Trophoblast cell (in vitro differentiated cells and primary cell): ENCODE measurements around the gene CUEDC1.

Experiments
- DNase-seq, 2 donors: peaks; one replicate each; pipeline ENCODE4 v3.0.0-alpha.2; 2016
- H2AFZ ChIP-seq: 2 replicates; pipeline ENCODE4 v1.6.1; 2013; ENCODE audit warnings: low read length, moderate library complexity, mild to moderate bottlenecking; ENCODE audit not compliant: insufficient read depth, poor library complexity
- H2AK5ac ChIP-seq: 2 replicates; pipeline ENCODE4 v1.6.1; 2013; ENCODE audit warnings: mild to moderate bottlenecking, low read length
- H2BK120ac ChIP-seq: 2 replicates; pipeline ENCODE4 v1.6.1; 2013; ENCODE audit warnings: low read length, mild to moderate bottlenecking, moderate library complexity; ENCODE audit not compliant: insufficient read depth, poor library complexity
- H2BK12ac ChIP-seq: 2 replicates; pipeline ENCODE4 v1.6.1; 2013; ENCODE audit warnings: mild to moderate bottlenecking, low read length, moderate library complexity
- H2BK5ac ChIP-seq: 2 replicates; pipeline ENCODE4 v1.6.1; 2013; ENCODE audit warnings: low read length, low read depth, moderate library complexity, mild to moderate bottlenecking; ENCODE audit not compliant: poor library complexity
- H3K14ac ChIP-seq: 2 replicates; pipeline ENCODE4 v1.6.1; 2013; ENCODE audit warnings: mild to moderate bottlenecking, low read length
- H3K18ac ChIP-seq: 2 replicates; pipeline ENCODE4 v1.6.1; 2013; ENCODE audit warnings: mild to moderate bottlenecking, low read length
- H3K23ac ChIP-seq: 2 replicates; pipeline ENCODE4 v1.6.1; 2013; ENCODE audit warnings: low read length
- H3K27ac ChIP-seq: 2 replicates; pipeline ENCODE4 v1.5.1; 2013; ENCODE audit warnings: low read depth, mild to moderate bottlenecking, inconsistent platforms, low read length, moderate library complexity
- H3K27me3 ChIP-seq: 2 replicates; pipeline ENCODE4 v1.6.1; 2013; ENCODE audit warnings: inconsistent platforms, mild to moderate bottlenecking, low read length, moderate library complexity; ENCODE audit not compliant: insufficient read depth
- H3K36me3 ChIP-seq, 2 experiments: 1 replicate in 1 of 2; 2 replicates in 1 of 2; pipeline ENCODE4 v1.6.1; 2013; ENCODE audit warnings: low read length in 2 of 2, mild to moderate bottlenecking in 2 of 2, moderate library complexity in 1 of 2; ENCODE audit not compliant: insufficient read depth in 2 of 2, control insufficient read depth in 1 of 2
- H3K4ac ChIP-seq: 2 replicates; pipeline ENCODE4 v1.6.1; 2013; ENCODE audit warnings: low read depth, mild to moderate bottlenecking, low read length, moderate library complexity
- H3K4me1 ChIP-seq, 2 experiments: 1 replicate in 1 of 2; 2 replicates in 1 of 2; pipeline ENCODE4 v1.6.1; 2013; ENCODE audit warnings: low read length in 2 of 2, mild to moderate bottlenecking in 2 of 2, moderate library complexity in 1 of 2; ENCODE audit not compliant: insufficient read depth in 2 of 2, control insufficient read depth in 1 of 2
- H3K4me2 ChIP-seq: 2 replicates; pipeline ENCODE4 v1.6.1; 2013; ENCODE audit warnings: inconsistent platforms, mild to moderate bottlenecking, low read length, moderate library complexity
- H3K4me3 ChIP-seq: 2 replicates; pipeline ENCODE4 v1.5.1; 2013; ENCODE audit warnings: mild to moderate bottlenecking, low read depth, low read length, inconsistent platforms
- H3K79me1 ChIP-seq: one replicate; pipeline ENCODE4 v1.6.1; 2013; ENCODE audit warnings: low read length
- H3K79me2 ChIP-seq: 2 replicates; pipeline ENCODE4 v1.6.1; 2013; ENCODE audit warnings: low read length, mild to moderate bottlenecking; ENCODE audit not compliant: control insufficient read depth, insufficient read depth, poor library complexity
- H3K9ac ChIP-seq: 2 replicates; pipeline ENCODE4 v1.6.1; 2013; ENCODE audit warnings: mild to moderate bottlenecking, low read length
- H3K9me3 ChIP-seq: 2 replicates; pipeline ENCODE4 v1.6.1; 2013; ENCODE audit warnings: low read depth, mild to moderate bottlenecking, control low read depth, inconsistent platforms, low read length; ENCODE audit not compliant: insufficient read depth
- H4K12ac ChIP-seq: 2 replicates; pipeline ENCODE4 v1.6.1; 2013; ENCODE audit warnings: low read depth, mild to moderate bottlenecking, low read length, moderate library complexity
- H4K8ac ChIP-seq: 2 replicates; pipeline ENCODE4 v1.6.1; 2013; ENCODE audit warnings: low read depth, mild to moderate bottlenecking, low read length, moderate library complexity
- H4K91ac ChIP-seq: one replicate; pipeline ENCODE4 v1.6.1; 2013; ENCODE audit warnings: low read depth, mild to moderate bottlenecking, low read length, moderate library complexity
- WGBS: extraction: QIAGEN DNeasy Blood & Tissue Kit; methylation state at CpG from one replicate; pipeline ENCODE4 v1.1.7; 2013; ENCODE audit warnings: missing lambda C conversion rate; ENCODE audit not compliant: insufficient read length, insufficient coverage; ENCODE audit errors: extremely low coverage; 5-methylcytosine and 5-hydroxymethylcytosine counted together

Gene CUEDC1

GRCh38 chr17:57899391-57899790 is 55.8 kb downstream of the CUEDC1 start:
- no CpG with 5 or more reads among the region's 8 CpGs for WGBS
- H2AK5ac ChIP-seq: peak overlapping the region; percentile 4
- H2BK12ac ChIP-seq: peak overlapping the region; percentile 34
- peak overlapping the region; percentile 10 for H4K91ac ChIP-seq
- no peak overlapping the region for H2AFZ ChIP-seq
- H3K9ac ChIP-seq: no peak overlapping the region
- peak overlapping the region; percentile 36 for H3K14ac ChIP-seq
- no peaks in the 10 kb centered on the region for H3K9me3 ChIP-seq
- H3K23ac ChIP-seq: no peak overlapping the region
- H3K36me3 ChIP-seq: no peaks in the 10 kb centered on the region
- peak overlapping the region; percentile 54 for H2BK5ac ChIP-seq
- no peaks in the 10 kb centered on the region for H3K27me3 ChIP-seq
- peaks cover 2% of the 10 kb centered on the region for H3K79me2 ChIP-seq
- DNase-seq: no peak
- H4K8ac ChIP-seq: peak overlapping the region; percentile 8
- H2BK120ac ChIP-seq: peak overlapping the region; percentile 27
- no peak overlapping the region for H4K12ac ChIP-seq
- no peak overlapping the region for H3K4ac ChIP-seq
- no peak overlapping the region for H3K4me3 ChIP-seq
- peak overlapping the region; percentile 88 for H3K27ac ChIP-seq
- H3K4me1 ChIP-seq: peaks cover 37% of the 10 kb centered on the region in 2 experiments
- H3K18ac ChIP-seq: peak overlapping the region; percentile 40
- H3K79me1 ChIP-seq: peaks cover 21% of the 10 kb centered on the region
- H3K4me2 ChIP-seq: peak overlapping the region; percentile 36

GRCh38 chr17:57898487-57899311 is 56.5 kb downstream of the CUEDC1 start:
- Histone ChIP-seq H3K4ac (peak overlapping the region; percentile 18), H3K79me1 (peaks cover 22% of the 10 kb centered on the region), H2BK12ac (peak overlapping the region; percentile 34), H3K9ac (no peak overlapping the region), H3K18ac (peak overlapping the region; percentile 48), H4K8ac (peak overlapping the region; percentile 61), H4K12ac (no peak overlapping the region), H3K23ac (no peak overlapping the region), H3K36me3 (no peaks in the 10 kb centered on the region), H2AFZ (peak overlapping the region; percentile 32), H3K27ac (peak overlapping the region; percentile 90), H4K91ac (peak overlapping the region; percentile 54), H3K79me2 (peaks cover 2% of the 10 kb centered on the region), H3K4me2 (peak overlapping the region; percentile 46), H3K14ac (peak overlapping the region; percentile 36), H3K27me3 (no peaks in the 10 kb centered on the region), H2AK5ac (peak overlapping the region; percentile 49), H2BK120ac (peak overlapping the region; percentile 65), H2BK5ac (peak overlapping the region; percentile 73), H3K4me3 (no peak overlapping the region), H3K4me1 (peaks cover 31 to 33% of the 10 kb centered on the region in 2 experiments), H3K9me3 (no peaks in the 10 kb centered on the region)
- peak; percentile 74 to 75 for DNase-seq
- WGBS: no CpG with 5 or more reads among the region's 9 CpGs

GRCh38 chr17:57895382-57896060 is 59.7 kb downstream of the CUEDC1 start:
- Histone ChIP-seq H2AK5ac (no peak overlapping the region), H3K4ac (no peak overlapping the region), H3K4me2 (no peak overlapping the region), H3K23ac (no peak overlapping the region), H2BK12ac (no peak overlapping the region), H3K4me1 (peaks cover 39% of the 10 kb centered on the region in 2 experiments), H3K79me2 (peaks cover 2% of the 10 kb centered on the region), H3K18ac (no peak overlapping the region), H3K4me3 (no peak overlapping the region), H4K12ac (no peak overlapping the region), H2AFZ (no peak overlapping the region), H4K8ac (no peak overlapping the region), H3K27ac (no peak overlapping the region), H3K36me3 (no peaks in the 10 kb centered on the region), H2BK120ac (no peak overlapping the region), H2BK5ac (no peak overlapping the region), H3K9ac (no peak overlapping the region), H3K79me1 (peaks cover 30% of the 10 kb centered on the region), H3K27me3 (no peaks in the 10 kb centered on the region), H4K91ac (no peak overlapping the region), H3K9me3 (no peaks in the 10 kb centered on the region), H3K14ac (no peak overlapping the region)
- no peak for DNase-seq
- no CpG with 5 or more reads among the region's 8 CpGs for WGBS

GRCh38 chr17:57894848-57895247 is 60.4 kb downstream of the CUEDC1 start:
- no peak overlapping the region for H4K91ac ChIP-seq
- no peak overlapping the region for H2BK5ac ChIP-seq
- H2AK5ac ChIP-seq: no peak overlapping the region
- H2BK12ac ChIP-seq: no peak overlapping the region
- no peak for DNase-seq
- H3K4me1 ChIP-seq: peaks cover 40% of the 10 kb centered on the region in 2 experiments
- no peak overlapping the region for H4K8ac ChIP-seq
- H3K4ac ChIP-seq: no peak overlapping the region
- peaks cover 29% of the 10 kb centered on the region for H3K79me1 ChIP-seq
- no peaks in the 10 kb centered on the region for H3K9me3 ChIP-seq
- peaks cover 2% of the 10 kb centered on the region for H3K79me2 ChIP-seq
- H3K4me3 ChIP-seq: no peak overlapping the region
- no peak overlapping the region for H4K12ac ChIP-seq
- no peak overlapping the region for H3K23ac ChIP-seq
- no peaks in the 10 kb centered on the region for H3K27me3 ChIP-seq
- H3K27ac ChIP-seq: no peak overlapping the region
- H3K18ac ChIP-seq: no peak overlapping the region
- H3K9ac ChIP-seq: no peak overlapping the region
- H2BK120ac ChIP-seq: no peak overlapping the region
- no peaks in the 10 kb centered on the region for H3K36me3 ChIP-seq
- H3K14ac ChIP-seq: no peak overlapping the region
- no peak overlapping the region for H3K4me2 ChIP-seq
- WGBS: no CpG with 5 or more reads among the region's 1 CpG
- no peak overlapping the region for H2AFZ ChIP-seq
